IMR-90 (cell line): ENCODE results near the gene CFAP97. TPM values are rescaled to one million over a fixed set of nuclear protein-coding genes. Genes with fewer than 3 reads are reported as not detected.

Source experiments
- ATAC-seq: fragments of 200-7000 bp; cut with Tn5 transposase; 2 replicates; pipeline ENCODE4 v1.9.1; 2020; ENCODE audit warnings: low read depth, mild to moderate bottlenecking, moderate library complexity
- BruUV-seq: library from RNA; stranded (reverse); fragments of 400-500 nt; replicated peaks from 2 replicates; lab custom pipeline; 2021; lab: Mats Ljungman, UMichigan
- CTCF ChIA-PET: fragments of 300-600 bp; formaldehyde crosslinking; extraction: SDS; loops from one replicate; lab custom pipeline; 2021; ENCODE audit warnings: antibody characterized with exemption; lab: Yijun Ruan, JAX
- POLR2A ChIA-PET: fragments of 300-600 bp; sonication (Branson Sonifier 250); formaldehyde crosslinking; loops from one replicate; lab custom pipeline; 2022; ENCODE audit warnings: antibody characterized with exemption; ENCODE audit not compliant: unreplicated experiment; lab: Charles Lee
- DNase-seq: peaks from one replicate; pipeline ENCODE4 v3.0.0; 2013
- H2AFZ ChIP-seq: replicated peaks from 2 replicates; pipeline ENCODE3; 2013; ENCODE audit warnings: low read length, mild to moderate bottlenecking; ENCODE audit not compliant: poor library complexity
- H2AK5ac ChIP-seq: 2 replicates; pipeline ENCODE4 v1.6.1; 2013; ENCODE audit warnings: low read depth, low read length, inconsistent platforms
- H2AK9ac ChIP-seq: replicated peaks from 2 replicates; pipeline ENCODE3; 2013; ENCODE audit warnings: mild to moderate bottlenecking, low read depth, low read length, moderate library complexity; ENCODE audit not compliant: poor library complexity
- H2BK120ac ChIP-seq: 2 replicates; pipeline ENCODE4 v1.6.1; 2013; ENCODE audit warnings: low read depth, low read length, inconsistent platforms
- H2BK15ac ChIP-seq: 3 replicates; pipeline ENCODE4 v1.6.1; 2013; ENCODE audit warnings: low read depth, low read length, inconsistent platforms
- H2BK20ac ChIP-seq: 2 replicates; pipeline ENCODE4 v1.6.1; 2013; ENCODE audit warnings: low read depth, mild to moderate bottlenecking, inconsistent platforms, low read length, moderate library complexity
- H2BK5ac ChIP-seq: 2 replicates; pipeline ENCODE4 v1.6.1; 2013; ENCODE audit warnings: mild to moderate bottlenecking, low read depth, low read length, inconsistent platforms; ENCODE audit not compliant: poor library complexity, severe bottlenecking
- H3K14ac ChIP-seq: replicated peaks from 2 replicates; pipeline ENCODE4 v1.6.1; 2013; ENCODE audit warnings: low read depth, low read length, inconsistent platforms
- H3K18ac ChIP-seq: 2 replicates; pipeline ENCODE4 v1.6.1; 2013; ENCODE audit warnings: low read depth, low read length, control low read depth
- H3K23ac ChIP-seq: 2 replicates; pipeline ENCODE4 v1.6.1; 2013; ENCODE audit warnings: low read depth, low read length, inconsistent platforms
- H3K27ac ChIP-seq: 2 replicates; pipeline ENCODE4 v1.5.1; 2013; ENCODE audit warnings: mild to moderate bottlenecking, control low read depth, low read length; ENCODE audit not compliant: insufficient read depth
- H3K27me3 ChIP-seq: 2 replicates; pipeline ENCODE4 v1.6.1; 2013; ENCODE audit warnings: low read length; ENCODE audit not compliant: control insufficient read depth, insufficient read depth
- H3K36me3 ChIP-seq: 2 replicates; pipeline ENCODE4 v1.6.1; 2013; ENCODE audit warnings: low read length, mixed read lengths; ENCODE audit not compliant: control insufficient read depth, insufficient read depth
- H3K4ac ChIP-seq: 2 replicates; pipeline ENCODE4 v1.6.1; 2013; ENCODE audit warnings: low read depth, low read length, inconsistent platforms
- H3K4me1 ChIP-seq: 2 replicates; pipeline ENCODE4 v1.6.1; 2013; ENCODE audit warnings: low read length, mixed read lengths; ENCODE audit not compliant: control insufficient read depth, insufficient read depth
- H3K4me2 ChIP-seq: 2 replicates; pipeline ENCODE4 v1.6.1; 2013; ENCODE audit warnings: low read depth, mild to moderate bottlenecking, control low read depth, low read length, moderate library complexity
- H3K4me3 ChIP-seq: 2 replicates; pipeline ENCODE4 v1.5.1; 2013; ENCODE audit warnings: low read depth, mild to moderate bottlenecking, control low read depth, low read length, moderate library complexity; ENCODE audit not compliant: insufficient read depth
- H3K56ac ChIP-seq: 2 replicates; pipeline ENCODE4 v1.6.1; 2013; ENCODE audit warnings: low read length, inconsistent platforms; ENCODE audit not compliant: insufficient read depth; ENCODE audit errors: extremely low read depth
- H3K79me1 ChIP-seq, 2 experiments: 2 replicates each; pipeline ENCODE4 v1.6.1; 2013; ENCODE audit warnings: low read length in 2 of 2, inconsistent platforms in 1 of 2, low read depth in 1 of 2
- H3K9ac ChIP-seq: 2 replicates; pipeline ENCODE4 v1.6.1; 2013; ENCODE audit warnings: low read depth, low read length, control low read depth
- H3K9me1 ChIP-seq: 2 replicates; pipeline ENCODE4 v1.6.1; 2013; ENCODE audit warnings: low read length, inconsistent platforms; ENCODE audit not compliant: insufficient read depth
- H3K9me3 ChIP-seq: 2 replicates; pipeline ENCODE4 v1.6.1; 2013; ENCODE audit warnings: low read length; ENCODE audit not compliant: control insufficient read depth, insufficient read depth
- H4K20me1 ChIP-seq: 2 replicates; pipeline ENCODE4 v1.6.1; 2013; ENCODE audit warnings: low read length, inconsistent platforms; ENCODE audit not compliant: insufficient read depth
- H4K5ac ChIP-seq: 2 replicates; pipeline ENCODE4 v1.6.1; 2013; ENCODE audit warnings: mild to moderate bottlenecking, low read depth, low read length, control low read depth
- H4K8ac ChIP-seq, 2 experiments: 2 replicates each; pipeline ENCODE4 v1.6.1; 2013; ENCODE audit warnings: low read depth in 2 of 2, low read length in 2 of 2, control low read depth in 1 of 2, inconsistent platforms in 1 of 2
- H4K91ac ChIP-seq: 2 replicates; pipeline ENCODE4 v1.6.1; 2013; ENCODE audit warnings: low read depth, low read length, inconsistent platforms; ENCODE audit not compliant: insufficient read depth
- CEBPB ChIP-seq: IDR thresholded peaks from 2 replicates; pipeline ENCODE4 v1.6.1; 2012; ENCODE audit warnings: low read depth, low read length, improper control_type of control experiment
- CHD1 ChIP-seq: IDR thresholded peaks from 2 replicates; pipeline ENCODE4 v1.6.1; 2012; ENCODE audit warnings: low read depth, low read length, improper control_type of control experiment
- MAFK ChIP-seq: IDR thresholded peaks from 2 replicates; pipeline ENCODE4 v1.6.1; 2012; ENCODE audit warnings: low read depth, low read length, improper control_type of control experiment
- MXI1 ChIP-seq: IDR thresholded peaks from 2 replicates; pipeline ENCODE4 v1.6.1; 2012; ENCODE audit warnings: low read depth, mild to moderate bottlenecking, low read length, moderate library complexity, borderline replicate concordance
- NFE2L2 ChIP-seq: fragments of 150-350 bp; IDR thresholded peaks from 2 replicates; pipeline ENCODE4 v1.6.1; 2016; ENCODE audit warnings: low read depth, mild to moderate bottlenecking, low read length
- RAD21 ChIP-seq: IDR thresholded peaks from 2 replicates; pipeline ENCODE4 v1.6.1; 2012; ENCODE audit warnings: low read length, improper control_type of control experiment
- RCOR1 ChIP-seq: IDR thresholded peaks from 2 replicates; pipeline ENCODE4 v1.6.1; 2012; ENCODE audit warnings: mild to moderate bottlenecking, low read length, improper control_type of control experiment; ENCODE audit not compliant: insufficient replicate concordance
- RFX5 ChIP-seq: IDR thresholded peaks from 2 replicates; pipeline ENCODE4 v1.8.0; 2012; ENCODE audit warnings: low read depth, mild to moderate bottlenecking, low read length, moderate library complexity
- SMC3 ChIP-seq: fragments of 150-350 bp; IDR thresholded peaks from 2 replicates; pipeline ENCODE4 v1.6.1; 2016; ENCODE audit warnings: low read depth, mild to moderate bottlenecking, antibody characterized with exemption, low read length, moderate library complexity
- WGBS, 2 experiments: methylation state at CpG; one replicate each; pipeline versions ENCODE4 v1.1.5 to v1.1.7; 2013; ENCODE audit warnings: missing lambda C conversion rate in 2 of 2; ENCODE audit not compliant: insufficient read length in 1 of 2; ENCODE audit errors: extremely low coverage in 2 of 2; 5-methylcytosine and 5-hydroxymethylcytosine counted together
- dilution Hi-C: fragments of 300-500 bp; cut with HindIII; formaldehyde crosslinking; loops from one replicate; pipeline ENCODE4 v1.14.3; 2018; ENCODE audit warnings: low sequenced_read_pairs; ENCODE audit not compliant: unreplicated experiment
- in situ Hi-C: fragments of 300-500 bp; cut with MboI; formaldehyde crosslinking; loops from 3 replicates; pipeline ENCODE4 v1.14.3; 2019; ENCODE audit warnings: low sequenced_read_pairs, inconsistent platforms, mixed read lengths
- intact Hi-C: fragments of 100-400 bp; cut with micrococcal nuclease; formaldehyde crosslinking; loops from 2 replicates; pipeline ENCODE4 v1.10.0; 2022
- polyA plus RNA-seq, 3 experiments: library from polyadenylated mRNA; depleted of rRNA; stranded (reverse); fragments of >200 nt; gene quantifications; 2 replicates each; pipeline ENCODE4 v1.2.3, GENCODE V29; 2012; ENCODE audit warnings: low replicate concordance in 1 of 3
- total RNA-seq: library from RNA; depleted of rRNA; stranded (reverse); fragments of >200 nt; gene quantifications from 2 replicates; pipeline ENCODE4 v1.2.3, GENCODE V29; 2012
- TF ChIP-seq, protein P1 (sequence below): fragments of 150-350 bp; IDR thresholded peaks from 2 replicates; pipeline ENCODE4 v1.6.1; 2017; ENCODE audit warnings: mild to moderate bottlenecking, antibody characterized with exemption, low read length, low read depth
- TF ChIP-seq, protein P2 (sequence below): fragments of 150-350 bp; IDR thresholded peaks from 2 replicates; pipeline ENCODE4 v1.6.1; 2016; ENCODE audit warnings: low read depth, mild to moderate bottlenecking, low read length, moderate library complexity, borderline replicate concordance
- TF ChIP-seq, protein P3 (sequence below): conservative IDR thresholded peaks from 2 replicates; pipeline ENCODE4 v1.5.1; 2012; ENCODE audit warnings: mild to moderate bottlenecking, low read depth, low read length, improper control_type of control experiment

Gene CFAP97
- total and polyA plus RNA-seq, 2 of the 4 experiments (the other 2 are of a cell fraction): 14.5 to 16.0 TPM

DNA sequence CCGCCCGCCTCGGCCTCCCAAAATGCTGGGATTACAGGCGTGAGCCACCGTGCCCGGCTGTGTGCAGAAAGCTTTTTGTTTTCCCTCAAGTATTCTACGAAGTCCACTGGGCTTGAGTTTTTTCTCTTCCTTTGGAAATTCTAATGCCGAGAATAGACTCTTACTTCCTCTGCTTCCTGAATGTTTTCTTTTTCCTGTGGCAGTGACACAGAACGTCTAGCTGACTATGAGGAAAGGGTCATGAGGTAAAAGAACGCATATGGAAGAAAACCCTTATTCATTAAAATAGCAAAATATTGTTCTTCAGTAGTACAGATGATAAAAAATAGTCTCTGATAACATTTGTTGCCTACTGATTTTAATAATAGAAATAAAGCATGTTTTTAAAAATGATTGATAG lies 65.6 kb downstream of the CFAP97 start:
- no peak overlapping the region for H3K4me3 ChIP-seq
- no peak for ATAC-seq
- in situ Hi-C loops: loop anchor here (5.0 to 10.0 kb wide), 2 partner anchors 96 to 133 kb away; no protein-coding TSS in a partner anchor
- no peak overlapping the region for H3K14ac ChIP-seq
- H3K23ac ChIP-seq: no peak overlapping the region
- H2AK5ac ChIP-seq: no peak overlapping the region
- no peak overlapping the region for H3K4me2 ChIP-seq
- no peak overlapping the region for H4K5ac ChIP-seq
- ChIA-PET POLR2A (no interaction called here), CTCF (no interaction called here)
- no peaks in the 10 kb centered on the region for H3K36me3 ChIP-seq
- H2BK15ac ChIP-seq: no peak overlapping the region
- H3K9me1 ChIP-seq: no peaks in the 10 kb centered on the region
- H3K56ac ChIP-seq: no peak overlapping the region
- H2BK120ac ChIP-seq: no peak overlapping the region
- no TSS peak for BruUV-seq
- TF ChIP-seq, protein P1, sequence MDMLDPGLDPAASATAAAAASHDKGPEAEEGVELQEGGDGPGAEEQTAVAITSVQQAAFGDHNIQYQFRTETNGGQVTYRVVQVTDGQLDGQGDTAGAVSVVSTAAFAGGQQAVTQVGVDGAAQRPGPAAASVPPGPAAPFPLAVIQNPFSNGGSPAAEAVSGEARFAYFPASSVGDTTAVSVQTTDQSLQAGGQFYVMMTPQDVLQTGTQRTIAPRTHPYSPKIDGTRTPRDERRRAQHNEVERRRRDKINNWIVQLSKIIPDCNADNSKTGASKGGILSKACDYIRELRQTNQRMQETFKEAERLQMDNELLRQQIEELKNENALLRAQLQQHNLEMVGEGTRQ: no peak
- TF ChIP-seq MAFK (no peak), SMC3 (no peak), NFE2L2 (no peak), RCOR1 (no peak), MXI1 (no peak), RAD21 (no peak), CEBPB (no peak), CHD1 (no peak), RFX5 (no peak)
- TF ChIP-seq, protein P2, sequence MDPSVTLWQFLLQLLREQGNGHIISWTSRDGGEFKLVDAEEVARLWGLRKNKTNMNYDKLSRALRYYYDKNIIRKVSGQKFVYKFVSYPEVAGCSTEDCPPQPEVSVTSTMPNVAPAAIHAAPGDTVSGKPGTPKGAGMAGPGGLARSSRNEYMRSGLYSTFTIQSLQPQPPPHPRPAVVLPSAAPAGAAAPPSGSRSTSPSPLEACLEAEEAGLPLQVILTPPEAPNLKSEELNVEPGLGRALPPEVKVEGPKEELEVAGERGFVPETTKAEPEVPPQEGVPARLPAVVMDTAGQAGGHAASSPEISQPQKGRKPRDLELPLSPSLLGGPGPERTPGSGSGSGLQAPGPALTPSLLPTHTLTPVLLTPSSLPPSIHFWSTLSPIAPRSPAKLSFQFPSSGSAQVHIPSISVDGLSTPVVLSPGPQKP: no peak
- TF ChIP-seq, protein P3, sequence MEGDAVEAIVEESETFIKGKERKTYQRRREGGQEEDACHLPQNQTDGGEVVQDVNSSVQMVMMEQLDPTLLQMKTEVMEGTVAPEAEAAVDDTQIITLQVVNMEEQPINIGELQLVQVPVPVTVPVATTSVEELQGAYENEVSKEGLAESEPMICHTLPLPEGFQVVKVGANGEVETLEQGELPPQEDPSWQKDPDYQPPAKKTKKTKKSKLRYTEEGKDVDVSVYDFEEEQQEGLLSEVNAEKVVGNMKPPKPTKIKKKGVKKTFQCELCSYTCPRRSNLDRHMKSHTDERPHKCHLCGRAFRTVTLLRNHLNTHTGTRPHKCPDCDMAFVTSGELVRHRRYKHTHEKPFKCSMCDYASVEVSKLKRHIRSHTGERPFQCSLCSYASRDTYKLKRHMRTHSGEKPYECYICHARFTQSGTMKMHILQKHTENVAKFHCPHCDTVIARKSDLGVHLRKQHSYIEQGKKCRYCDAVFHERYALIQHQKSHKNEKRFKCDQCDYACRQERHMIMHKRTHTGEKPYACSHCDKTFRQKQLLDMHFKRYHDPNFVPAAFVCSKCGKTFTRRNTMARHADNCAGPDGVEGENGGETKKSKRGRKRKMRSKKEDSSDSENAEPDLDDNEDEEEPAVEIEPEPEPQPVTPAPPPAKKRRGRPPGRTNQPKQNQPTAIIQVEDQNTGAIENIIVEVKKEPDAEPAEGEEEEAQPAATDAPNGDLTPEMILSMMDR: no peak
- no peak overlapping the region for H3K4ac ChIP-seq
- 90% methylated on average over 7 of the region's 10 CpGs; no CpG with 5 or more reads in 1 of the 2 experiments for WGBS, 2 experiments
- H4K8ac ChIP-seq: no peak overlapping the region
- no peak overlapping the region for H2BK5ac ChIP-seq
- intact Hi-C loops: no loop called here
- no peak overlapping the region for H2AK9ac ChIP-seq
- no peak overlapping the region for H3K27ac ChIP-seq
- no peak for DNase-seq
- H3K4me1 ChIP-seq: no peaks in the 10 kb centered on the region
- H3K9ac ChIP-seq: no peak overlapping the region
- no peaks in the 10 kb centered on the region for H3K79me1 ChIP-seq
- H2BK20ac ChIP-seq: no peak overlapping the region
- no peak overlapping the region for H3K18ac ChIP-seq
- peaks cover 5% of the 10 kb centered on the region for H3K27me3 ChIP-seq
- H3K9me3 ChIP-seq: no peaks in the 10 kb centered on the region
- H2AFZ ChIP-seq: no peak overlapping the region
- dilution Hi-C loops: no loop called here
- H4K20me1 ChIP-seq: no peaks in the 10 kb centered on the region
- H4K91ac ChIP-seq: no peak overlapping the region
